SK-N-SH (cell line): ENCODE measurements around the gene C7orf25. TPM values are rescaled to one million over a fixed set of nuclear protein-coding genes. Genes with fewer than 3 reads are reported as not detected.

Source experiments
- CTCF ChIA-PET: fragments of 300-600, 350-600 bp; formaldehyde crosslinking; extraction: SDS; loops from one replicate; lab custom pipeline; 2021; lab: Yijun Ruan, JAX
- POLR2A ChIA-PET: fragments of 350-600 bp; sonication (Branson Sonifier 250); formaldehyde crosslinking; extraction: SDS; loops from one replicate; lab custom pipeline; 2020; ENCODE audit warnings: antibody characterized with exemption, inconsistent platforms; lab: Yijun Ruan, JAX
- DNase-seq: peaks from one replicate; pipeline ENCODE4 v3.0.0; 2012
- H2AFZ ChIP-seq: fragments of 200-600 bp; sonication (generic); 2 replicates; pipeline ENCODE4 v1.8.1; 2016; ENCODE audit warnings: antibody characterized with exemption, mild to moderate bottlenecking, low read depth
- H3F3A ChIP-seq: fragments of 200-600 bp; sonication (generic); replicated peaks from 2 replicates; pipeline ENCODE3; 2016; ENCODE audit warnings: antibody characterized with exemption, mild to moderate bottlenecking; ENCODE audit not compliant: insufficient read depth
- H3K27ac ChIP-seq, 2 experiments: fragments of 200-500 bp in 1 of 2; fragments of 200-600 bp in 1 of 2; sonication (Bioruptor generic) in 1 of 2; sonication (generic), shearing (Covaris generic) in 1 of 2; 2 replicates each; pipeline versions ENCODE4 v1.5.1 to v1.6.1; 2014 to 2016; ENCODE audit warnings: low read depth in 2 of 2, inconsistent platforms in 1 of 2, low read length in 1 of 2, mild to moderate bottlenecking in 1 of 2, mixed read lengths in 1 of 2
- H3K27me3 ChIP-seq: fragments of 200-600 bp; sonication (generic), shearing (Covaris generic); 2 replicates; pipeline ENCODE4 v1.6.1; 2016; ENCODE audit warnings: mixed run types; ENCODE audit not compliant: insufficient read depth
- H3K36me3 ChIP-seq, 2 experiments: fragments of 200-500 bp in 1 of 2; fragments of 200-600 bp in 1 of 2; sonication (Bioruptor generic) in 1 of 2; sonication (generic) in 1 of 2; replicated peaks in 1 of 2; 2 replicates each; pipeline versions ENCODE3 to v1.5.1; 2014 to 2016; ENCODE audit warnings: low read length in 1 of 2, mild to moderate bottlenecking in 1 of 2; ENCODE audit not compliant: insufficient read depth in 2 of 2, control insufficient read depth in 1 of 2
- H3K4me1 ChIP-seq, 2 experiments: fragments of 200-500 bp in 1 of 2; fragments of 200-600 bp in 1 of 2; sonication (Bioruptor generic) in 1 of 2; sonication (generic), shearing (Covaris generic) in 1 of 2; 2 replicates each; pipeline versions ENCODE4 v1.5.1 to v1.6.1; 2014 to 2016; ENCODE audit warnings: low read depth in 1 of 2, low read length in 1 of 2, mixed run types in 1 of 2; ENCODE audit not compliant: insufficient read depth in 2 of 2, control insufficient read depth in 1 of 2
- H3K4me2 ChIP-seq: fragments of 200-600 bp; sonication (generic), shearing (Covaris generic); 2 replicates; pipeline ENCODE4 v1.6.1; 2017; ENCODE audit warnings: mixed run types
- H3K4me3 ChIP-seq, 2 experiments: fragments of 200-500 bp in 1 of 2; fragments of 200-600 bp in 1 of 2; sonication (Bioruptor generic) in 1 of 2; sonication (generic), shearing (Covaris generic) in 1 of 2; 2 replicates each; pipeline versions ENCODE4 v1.5.1 to v1.8.1; 2014 to 2016; ENCODE audit warnings: low read depth in 2 of 2, inconsistent platforms in 1 of 2, low read length in 1 of 2, mild to moderate bottlenecking in 1 of 2, mixed read lengths in 1 of 2, moderate library complexity in 1 of 2
- H3K79me2 ChIP-seq: fragments of 200-600 bp; sonication (generic); 2 replicates; pipeline ENCODE4 v1.8.1; 2017; ENCODE audit warnings: mild to moderate bottlenecking; ENCODE audit not compliant: insufficient read depth
- H3K9ac ChIP-seq: fragments of 200-600 bp; sonication (generic); 2 replicates; pipeline ENCODE4 v1.6.1; 2017; ENCODE audit warnings: mixed run types
- H3K9me2 ChIP-seq: fragments of 200-600 bp; sonication (generic); 2 replicates; pipeline ENCODE4 v1.6.1; 2017; ENCODE audit warnings: mixed run types
- H3K9me3 ChIP-seq: fragments of 200-600 bp; sonication (generic); 2 replicates; pipeline ENCODE4 v1.6.1; 2017; ENCODE audit warnings: mixed run types, mild to moderate bottlenecking, moderate library complexity
- H4K20me1 ChIP-seq: fragments of 200-600 bp; sonication (generic); 2 replicates; pipeline ENCODE4 v1.6.1; 2017; ENCODE audit warnings: mild to moderate bottlenecking, mixed run types; ENCODE audit not compliant: insufficient read depth
- CHD2 ChIP-seq: fragments of 150-350 bp; IDR thresholded peaks from 2 replicates; pipeline ENCODE4 v1.6.1; 2018; ENCODE audit warnings: low read length; ENCODE audit not compliant: partially characterized antibody
- ELF1 ChIP-seq: IDR thresholded peaks from 2 replicates; pipeline ENCODE4 v1.4.0; 2012
- EZH2phosphoT487 ChIP-seq: fragments of 200-600 bp; sonication (generic); IDR thresholded peaks from 2 replicates; pipeline ENCODE4 v1.6.1; 2017; ENCODE audit warnings: low read depth, mixed run types, mild to moderate bottlenecking, antibody characterized with exemption, moderate library complexity, borderline replicate concordance
- FOSL2 ChIP-seq: IDR thresholded peaks from 2 replicates; pipeline ENCODE4 v1.4.0; 2012; ENCODE audit warnings: low read depth, mild to moderate bottlenecking, moderate library complexity, borderline replicate concordance
- FOXM1 ChIP-seq: IDR thresholded peaks from 2 replicates; pipeline ENCODE4 v1.4.0; 2012; ENCODE audit warnings: low read depth, mild to moderate bottlenecking
- GABPA ChIP-seq: IDR thresholded peaks from 2 replicates; pipeline ENCODE4 v1.4.0; 2012; ENCODE audit warnings: low read depth, mild to moderate bottlenecking
- GATA2 ChIP-seq: sonication (generic); formaldehyde crosslinking; IDR thresholded peaks from 2 replicates; pipeline ENCODE4 v1.5.0; 2020; ENCODE audit warnings: mild to moderate bottlenecking, missing genetic modification reagents
- IRF3 ChIP-seq: fragments of 150-350 bp; IDR thresholded peaks from 2 replicates; pipeline ENCODE4 v1.6.1; 2016; ENCODE audit warnings: mild to moderate bottlenecking, low read depth, low read length
- JUND ChIP-seq: IDR thresholded peaks from 2 replicates; pipeline ENCODE4 v1.4.0; 2012
- MXI1 ChIP-seq: IDR thresholded peaks from 2 replicates; pipeline ENCODE4 v1.6.1; 2012; ENCODE audit warnings: mild to moderate bottlenecking, low read depth, low read length, improper control_type of control experiment
- NFIC ChIP-seq: IDR thresholded peaks from 2 replicates; pipeline ENCODE4 v1.4.0; 2012; ENCODE audit warnings: borderline replicate concordance
- NRF1 ChIP-seq: IDR thresholded peaks from 2 replicates; pipeline ENCODE4 v1.6.1; 2012; ENCODE audit warnings: low read depth, mild to moderate bottlenecking, low read length
- PBX3 ChIP-seq: IDR thresholded peaks from 2 replicates; pipeline ENCODE4; 2012
- POLR2AphosphoS5 ChIP-seq: IDR thresholded peaks from 2 replicates; pipeline ENCODE4 v1.6.1; 2012; ENCODE audit warnings: low read depth, low read length
- RAD21 ChIP-seq: IDR thresholded peaks from 2 replicates; pipeline ENCODE4 v1.6.1; 2012; ENCODE audit warnings: mild to moderate bottlenecking, low read length
- RCOR1 ChIP-seq: fragments of 150-350 bp; IDR thresholded peaks from 2 replicates; pipeline ENCODE4 v1.6.1; 2017; ENCODE audit warnings: antibody characterized with exemption, low read length
- RFX5 ChIP-seq: IDR thresholded peaks from 2 replicates; pipeline ENCODE4 v1.6.1; 2012; ENCODE audit warnings: mild to moderate bottlenecking, improper control_type of control experiment, low read length
- RXRA ChIP-seq: IDR thresholded peaks from 2 replicates; pipeline ENCODE4 v1.4.0; 2012; ENCODE audit warnings: low read depth, mild to moderate bottlenecking, borderline replicate concordance
- SIN3A ChIP-seq: IDR thresholded peaks from 2 replicates; pipeline ENCODE4 v1.6.1; 2012; ENCODE audit warnings: low read depth, mild to moderate bottlenecking, low read length, moderate library complexity, borderline replicate concordance
- SMC3 ChIP-seq: IDR thresholded peaks from 2 replicates; pipeline ENCODE4 v1.6.1; 2012; ENCODE audit warnings: low read depth, low read length, improper control_type of control experiment
- TAF1 ChIP-seq: IDR thresholded peaks from 2 replicates; pipeline ENCODE4 v1.6.1; 2012; ENCODE audit warnings: low read depth, mild to moderate bottlenecking, low read length, moderate library complexity, borderline replicate concordance
- TEAD4 ChIP-seq: IDR thresholded peaks from 2 replicates; pipeline ENCODE4 v1.4.0; 2012; ENCODE audit warnings: mild to moderate bottlenecking, borderline replicate concordance; ENCODE audit not compliant: insufficient read depth
- WGBS: methylation state at CpG from one replicate; pipeline ENCODE4 v1.1.6; 2017; ENCODE audit warnings: low lambda C conversion rate; 5-methylcytosine and 5-hydroxymethylcytosine counted together
- polyA plus RNA-seq, 3 experiments: library from polyadenylated mRNA; depleted of rRNA; stranded (reverse); fragments of >200 nt; gene quantifications; 2 replicates each; pipeline ENCODE4 v1.2.3, GENCODE V29; 2012
- TF ChIP-seq, protein P1 (sequence below): IDR thresholded peaks from 2 replicates; pipeline ENCODE4 v1.4.0; 2012; ENCODE audit warnings: low read depth, borderline replicate concordance
- TF ChIP-seq, protein P2 (sequence below): IDR thresholded peaks from 2 replicates; pipeline ENCODE4 v1.6.1; 2012; ENCODE audit warnings: mild to moderate bottlenecking, low read depth, low read length, moderate library complexity

C7orf25 gene
- polyA plus RNA-seq (2012; rRNA removed): 6.1 and 7.8 TPM in 2 replicates
- 9.1 and 11.6 TPM in 2 replicates for polyA plus RNA-seq (2012; cell fraction: cytosol; rRNA removed)
- polyA plus RNA-seq (2012; cell fraction: nucleus; rRNA removed): 3.9 and 5.4 TPM in 2 replicates

- H3K9me2 ChIP-seq: no peaks in the 10 kb centered on the region
- H3K4me2 ChIP-seq: peak within 1 kb of the TSS; percentile 85
- peak within 1 kb of the TSS; percentile 94 for H2AFZ ChIP-seq
- H3K27ac ChIP-seq: peak within 1 kb of the TSS; percentile 7 to 84; a peak in 3 of 4 replicates
- H3K27me3 ChIP-seq: no peaks in the 10 kb centered on the region
- CTCF ChIA-PET: interaction anchor here (0.7 to 2.6 kb wide), 8 partner anchors 15 to 971 kb away, joined by 3 to 7 read pairs (median 3); partner anchors contain the start of genes MRPL32 and PSMA2
- DNase-seq: peak; percentile 100
- peaks cover 0 to 16% of the 10 kb centered on the region in 2 experiments; a peak in 2 of 4 replicates for H3K4me1 ChIP-seq
- POLR2A ChIA-PET: interaction anchor here (0.6 to 1.9 kb wide), 2 partner anchors 20 to 927 kb away, joined by 3 to 8 read pairs; partner anchors contain the start of genes MRPL32 and PSMA2
- H3K9me3 ChIP-seq: no peaks in the 10 kb centered on the region
- H4K20me1 ChIP-seq: no peaks in the 10 kb centered on the region
- under 1% methylated on average over 60 of the region's 95 CpGs for WGBS
- H3K36me3 ChIP-seq: peaks cover 13 to 22% of the 10 kb centered on the region in 2 experiments
- H3K79me2 ChIP-seq: peaks cover 16% of the 10 kb centered on the region; the same call in 1 of the 2 replicates
- peak within 1 kb of the TSS; percentile 77 for H3K9ac ChIP-seq
- peak within 1 kb of the TSS; percentile 81 to 87 for H3K4me3 ChIP-seq
- peaks cover 27% of the 10 kb centered on the region for H3F3A ChIP-seq
- TF ChIP-seq NRF1 (peak; percentile 63), EZH2phosphoT487 (no peak), POLR2AphosphoS5 (0 out of 2 replicates have a peak, but pooled peaks have one; percentile 57), MXI1 (peak; percentile 79), NFIC (no peak), CHD2 (peak; percentile 93), PBX3 (no peak), ELF1 (peak; percentile 77), IRF3 (no peak; the same call in 1 of the 2 replicates), FOXM1 (peak; percentile 54; the same call in 1 of the 2 replicates), FOSL2 (no peak), SIN3A (no peak), JUND (no peak), GATA2 (CRISPR knock-in tag) (no peak), RFX5 (peak; percentile 58; the same call in 1 of the 2 replicates), RXRA (no peak), SMC3 (no peak), TEAD4 (peak; percentile 5; the same call in 1 of the 2 replicates), TAF1 (peak; percentile 66), RAD21 (peak; percentile 4; the same call in 1 of the 2 replicates), RCOR1 (no peak), GABPA (peak; percentile 82)
- TF ChIP-seq, protein P1, sequence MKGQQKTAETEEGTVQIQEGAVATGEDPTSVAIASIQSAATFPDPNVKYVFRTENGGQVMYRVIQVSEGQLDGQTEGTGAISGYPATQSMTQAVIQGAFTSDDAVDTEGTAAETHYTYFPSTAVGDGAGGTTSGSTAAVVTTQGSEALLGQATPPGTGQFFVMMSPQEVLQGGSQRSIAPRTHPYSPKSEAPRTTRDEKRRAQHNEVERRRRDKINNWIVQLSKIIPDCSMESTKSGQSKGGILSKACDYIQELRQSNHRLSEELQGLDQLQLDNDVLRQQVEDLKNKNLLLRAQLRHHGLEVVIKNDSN: peak; percentile 100
- TF ChIP-seq, protein P2, sequence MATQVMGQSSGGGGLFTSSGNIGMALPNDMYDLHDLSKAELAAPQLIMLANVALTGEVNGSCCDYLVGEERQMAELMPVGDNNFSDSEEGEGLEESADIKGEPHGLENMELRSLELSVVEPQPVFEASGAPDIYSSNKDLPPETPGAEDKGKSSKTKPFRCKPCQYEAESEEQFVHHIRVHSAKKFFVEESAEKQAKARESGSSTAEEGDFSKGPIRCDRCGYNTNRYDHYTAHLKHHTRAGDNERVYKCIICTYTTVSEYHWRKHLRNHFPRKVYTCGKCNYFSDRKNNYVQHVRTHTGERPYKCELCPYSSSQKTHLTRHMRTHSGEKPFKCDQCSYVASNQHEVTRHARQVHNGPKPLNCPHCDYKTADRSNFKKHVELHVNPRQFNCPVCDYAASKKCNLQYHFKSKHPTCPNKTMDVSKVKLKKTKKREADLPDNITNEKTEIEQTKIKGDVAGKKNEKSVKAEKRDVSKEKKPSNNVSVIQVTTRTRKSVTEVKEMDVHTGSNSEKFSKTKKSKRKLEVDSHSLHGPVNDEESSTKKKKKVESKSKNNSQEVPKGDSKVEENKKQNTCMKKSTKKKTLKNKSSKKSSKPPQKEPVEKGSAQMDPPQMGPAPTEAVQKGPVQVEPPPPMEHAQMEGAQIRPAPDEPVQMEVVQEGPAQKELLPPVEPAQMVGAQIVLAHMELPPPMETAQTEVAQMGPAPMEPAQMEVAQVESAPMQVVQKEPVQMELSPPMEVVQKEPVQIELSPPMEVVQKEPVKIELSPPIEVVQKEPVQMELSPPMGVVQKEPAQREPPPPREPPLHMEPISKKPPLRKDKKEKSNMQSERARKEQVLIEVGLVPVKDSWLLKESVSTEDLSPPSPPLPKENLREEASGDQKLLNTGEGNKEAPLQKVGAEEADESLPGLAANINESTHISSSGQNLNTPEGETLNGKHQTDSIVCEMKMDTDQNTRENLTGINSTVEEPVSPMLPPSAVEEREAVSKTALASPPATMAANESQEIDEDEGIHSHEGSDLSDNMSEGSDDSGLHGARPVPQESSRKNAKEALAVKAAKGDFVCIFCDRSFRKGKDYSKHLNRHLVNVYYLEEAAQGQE: no peak
Observed at GRCh38 chr7:42911454-42912447, at the start of gene C7orf25. Gene C7orf25 (minus strand): TSS chr7:42912070. CDS start chr7:42910900, 1,170 bp downstream.
